ENCODE data around the gene IDS. TPM values are rescaled to one million over a fixed set of nuclear protein-coding genes. Genes with fewer than 3 reads are reported as not detected.
"Not testable (repeated sequence)": the region's sequence is repeated elsewhere in the genome, so short reads cannot be mapped to it uniquely, and the experiment has no call there.

Gene IDS
- total and polyA plus RNA-seq, 2 experiments from 2014 or later = 47.7 to 79.5 TPM

DNA sequence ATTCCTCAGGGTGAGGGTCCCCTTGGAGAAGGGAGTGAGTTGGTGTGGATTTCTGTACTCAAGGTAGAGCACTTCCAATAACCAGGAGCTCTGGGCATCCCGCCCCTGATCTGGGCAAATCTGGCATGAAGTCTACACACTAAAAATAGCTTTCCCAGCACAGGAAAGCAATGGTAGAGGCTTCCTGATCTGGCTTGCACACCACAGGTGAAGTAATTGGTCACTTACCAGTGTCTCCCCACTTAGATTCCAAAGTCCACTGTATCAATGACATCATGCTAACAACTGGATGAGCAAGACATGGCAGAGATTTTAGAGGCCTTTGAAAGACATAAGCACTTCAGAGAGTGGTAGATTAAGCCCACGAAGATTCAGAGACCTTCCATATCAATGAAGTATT is 17.8 kb upstream of the IDS start:
- no peaks in the 10 kb centered on the region for H3K9me3 ChIP-seq (ENCODE audit: low read depth)
- 82 to 87% methylated on average over 2 of the region's 2 CpGs for WGBS, 2 experiments (ENCODE audit: low coverage in 1 of 2, low lambda C conversion rate in 2 of 2, missing lambda C conversion rate in 2 of 2)
- H3K4me2 ChIP-seq (ENCODE audit: unreplicated experiment) = no peak overlapping the region
- no peaks in the 10 kb centered on the region for H3K4me1 ChIP-seq (ENCODE audit: insufficient read depth)
- in situ Hi-C loops (cut with MboI) = no loop called here
- H3K9me2 ChIP-seq (ENCODE audit: insufficient read depth) = no peaks in the 10 kb centered on the region
- H4K20me1 ChIP-seq (ENCODE audit: insufficient read depth) = no peaks in the 10 kb centered on the region
- TF ChIP-seq EZH2 (IDR thresholded peaks at IDR 0.05; ENCODE audit: insufficient read depth, poor library complexity, severe bottlenecking) (no peak), EZH2phosphoT487 (IDR thresholded peaks at IDR 0.05; ENCODE audit: insufficient read depth, low read depth) (no peak)
- H3K4me3 ChIP-seq = no peak overlapping the region
- H2AFZ ChIP-seq = no peak overlapping the region
- no peaks in the 10 kb centered on the region for H3F3A ChIP-seq (ENCODE audit: insufficient read depth)
- no peaks in the 10 kb centered on the region for H3K27me3 ChIP-seq (replicated peaks; ENCODE audit: insufficient read depth)
- no peak for DNase-seq
- no peaks in the 10 kb centered on the region for H3K79me2 ChIP-seq (ENCODE audit: insufficient read depth)
- H3K27ac ChIP-seq = no peak overlapping the region
- no peak overlapping the region for H3K9ac ChIP-seq
- no peaks in the 10 kb centered on the region for H3K36me3 ChIP-seq (ENCODE audit: low read depth)

DNA sequence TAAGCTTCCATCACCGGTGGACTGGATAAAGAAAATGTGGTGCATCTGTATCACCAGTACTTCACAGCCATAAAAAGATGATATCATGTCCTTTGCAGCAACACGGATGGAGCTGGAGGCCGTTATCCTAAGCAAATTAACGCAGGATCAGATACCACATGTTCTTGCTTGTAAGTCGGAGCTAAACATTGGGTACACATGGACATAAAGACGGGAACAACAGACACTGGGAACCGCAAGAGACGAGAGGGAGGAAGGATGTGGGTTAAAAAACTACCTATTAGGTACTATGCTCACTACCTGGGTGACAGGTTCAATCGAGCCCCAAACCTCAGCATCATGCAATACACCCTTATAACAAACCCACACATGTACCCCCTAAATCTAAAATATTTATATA is 16.3 kb upstream of the IDS start:
- no peak overlapping the region for H3K27ac ChIP-seq
- DNase-seq = no peak
- H3K4me1 ChIP-seq (ENCODE audit: insufficient read depth) = no peaks in the 10 kb centered on the region
- in situ Hi-C loops (cut with MboI) = no loop called here
- 8 to 14% methylated on average over 9 of the region's 9 CpGs for WGBS, 2 experiments (ENCODE audit: low coverage in 1 of 2, low lambda C conversion rate in 2 of 2, missing lambda C conversion rate in 2 of 2)
- no peaks in the 10 kb centered on the region for H3K36me3 ChIP-seq (ENCODE audit: low read depth)
- no peaks in the 10 kb centered on the region for H3K9me2 ChIP-seq (ENCODE audit: insufficient read depth)
- H3K79me2 ChIP-seq (ENCODE audit: insufficient read depth) = no peaks in the 10 kb centered on the region
- H3F3A ChIP-seq (ENCODE audit: insufficient read depth) = no peaks in the 10 kb centered on the region
- no peaks in the 10 kb centered on the region for H3K9me3 ChIP-seq (ENCODE audit: low read depth)
- no peaks in the 10 kb centered on the region for H4K20me1 ChIP-seq (ENCODE audit: insufficient read depth)
- H3K4me2 ChIP-seq (ENCODE audit: unreplicated experiment) = no peak overlapping the region
- H2AFZ ChIP-seq = no peak overlapping the region
- H3K9ac ChIP-seq = no peak overlapping the region
- H3K27me3 ChIP-seq (replicated peaks; ENCODE audit: insufficient read depth) = no peaks in the 10 kb centered on the region
- no peak overlapping the region for H3K4me3 ChIP-seq
- TF ChIP-seq EZH2phosphoT487 (IDR thresholded peaks at IDR 0.05; ENCODE audit: insufficient read depth, low read depth) = no peak
- no peak for TF ChIP-seq EZH2 (IDR thresholded peaks at IDR 0.05; ENCODE audit: insufficient read depth, poor library complexity, severe bottlenecking)

DNA sequence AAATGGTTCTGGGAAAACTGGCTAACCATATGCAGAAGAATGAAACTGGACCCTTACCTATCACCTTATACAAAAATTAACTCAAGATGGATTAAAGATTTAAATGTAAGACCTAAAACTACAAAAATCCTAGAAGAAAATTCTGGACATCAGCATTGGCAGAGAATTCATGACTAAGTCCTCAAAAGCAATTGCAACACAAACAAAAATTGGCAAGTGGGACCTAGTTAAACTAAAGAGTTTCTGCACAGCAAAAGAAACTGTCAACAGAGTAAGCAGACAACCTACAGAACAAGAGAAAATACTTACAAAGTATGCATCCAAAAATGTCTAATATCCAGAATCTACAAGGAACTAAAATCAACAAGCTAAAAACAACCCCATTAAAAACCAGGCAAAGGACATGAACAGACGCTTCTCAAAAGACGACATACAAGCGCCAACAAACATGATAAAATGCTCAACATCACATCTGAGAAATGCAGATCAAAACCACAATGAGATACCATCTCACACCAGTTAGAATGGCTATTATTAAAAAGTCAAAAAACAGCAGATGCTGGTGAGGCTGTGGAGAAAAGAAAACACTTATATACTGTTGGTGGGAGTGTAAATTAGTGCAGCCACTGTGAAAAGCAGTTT is 15.7 kb upstream of the IDS start:
- H3K9me3 ChIP-seq (ENCODE audit: low read depth); H3K27me3 ChIP-seq (replicated peaks; ENCODE audit: insufficient read depth); H3K27ac ChIP-seq; H3K4me2 ChIP-seq (ENCODE audit: unreplicated experiment); H3K4me3 ChIP-seq; H3K79me2 ChIP-seq (ENCODE audit: insufficient read depth); H3K9ac ChIP-seq; H3F3A ChIP-seq (ENCODE audit: insufficient read depth); H3K9me2 ChIP-seq (ENCODE audit: insufficient read depth); in situ Hi-C loops (cut with MboI); H4K20me1 ChIP-seq (ENCODE audit: insufficient read depth); H3K36me3 ChIP-seq (ENCODE audit: low read depth); H2AFZ ChIP-seq; H3K4me1 ChIP-seq (ENCODE audit: insufficient read depth): not testable (repeated sequence)
- 60 to 63% methylated on average over 3 of the region's 3 CpGs for WGBS, 2 experiments (ENCODE audit: low coverage in 1 of 2, low lambda C conversion rate in 2 of 2, missing lambda C conversion rate in 2 of 2)
- peak; percentile 53 for DNase-seq

DNA sequence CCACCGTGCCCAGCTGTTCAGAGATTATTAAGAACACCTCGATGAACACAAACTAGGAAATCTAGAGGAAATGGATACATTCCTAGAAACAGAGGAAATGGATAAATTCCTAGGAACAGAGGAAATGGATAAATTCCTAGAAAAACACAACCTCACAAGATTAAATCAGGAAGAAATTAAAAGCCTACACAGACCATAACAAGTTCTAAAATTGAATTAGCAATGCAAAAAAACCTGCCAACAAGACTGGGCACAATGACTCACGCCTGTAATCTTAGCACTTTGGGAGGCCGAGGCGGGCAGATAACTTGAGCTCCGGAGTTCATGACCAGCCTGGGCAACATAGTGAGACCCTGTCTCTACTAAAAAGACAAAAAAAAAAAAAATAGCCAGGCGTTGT is 13.1 kb upstream of the IDS start:
- Histone ChIP-seq H3K36me3 (ENCODE audit: low read depth) (no peaks in the 10 kb centered on the region), H4K20me1 (ENCODE audit: insufficient read depth) (no peaks in the 10 kb centered on the region), H3K9ac (no peak overlapping the region), H3K4me3 (no peak overlapping the region), H3K79me2 (ENCODE audit: insufficient read depth) (no peaks in the 10 kb centered on the region), H3K9me3 (ENCODE audit: low read depth) (no peaks in the 10 kb centered on the region), H2AFZ (no peak overlapping the region), H3K27me3 (replicated peaks; ENCODE audit: insufficient read depth) (no peaks in the 10 kb centered on the region), H3K27ac (no peak overlapping the region), H3K4me1 (ENCODE audit: insufficient read depth) (no peaks in the 10 kb centered on the region), H3K9me2 (ENCODE audit: insufficient read depth) (no peaks in the 10 kb centered on the region), H3K4me2 (ENCODE audit: unreplicated experiment) (no peak overlapping the region), H3F3A (ENCODE audit: insufficient read depth) (no peaks in the 10 kb centered on the region)
- no peak for TF ChIP-seq EZH2 (IDR thresholded peaks at IDR 0.05; ENCODE audit: insufficient read depth, poor library complexity, severe bottlenecking)
- TF ChIP-seq EZH2phosphoT487 (IDR thresholded peaks at IDR 0.05; ENCODE audit: insufficient read depth, low read depth) = no peak
- 90 to 91% methylated on average over 7 of the region's 7 CpGs for WGBS, 2 experiments (ENCODE audit: low coverage in 1 of 2, low lambda C conversion rate in 2 of 2, missing lambda C conversion rate in 2 of 2)
- no peak for DNase-seq
- in situ Hi-C loops (cut with MboI) = no loop called here

DNA sequence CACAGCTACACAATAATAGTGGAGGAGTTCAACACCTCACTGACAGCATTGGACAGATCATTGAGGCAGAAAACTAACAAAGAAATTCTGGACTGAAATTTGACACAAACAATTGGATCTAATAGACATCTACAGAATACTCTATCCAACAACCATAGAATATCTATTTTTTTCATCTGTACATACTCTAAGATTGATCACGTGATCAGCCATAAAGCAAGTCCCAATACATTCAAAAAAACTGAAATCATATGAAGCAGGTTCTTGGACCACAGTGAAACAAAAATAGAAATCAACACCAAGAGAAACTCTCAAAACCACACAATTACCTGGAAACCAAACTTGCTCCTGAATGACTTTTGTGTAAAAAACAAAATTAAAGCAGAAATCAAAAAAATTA is 12.2 kb upstream of the IDS start:
- H3K36me3 ChIP-seq (ENCODE audit: low read depth) = no peaks in the 10 kb centered on the region
- no peak overlapping the region for H3K4me2 ChIP-seq (ENCODE audit: unreplicated experiment)
- no peaks in the 10 kb centered on the region for H3K9me2 ChIP-seq (ENCODE audit: insufficient read depth)
- no peak overlapping the region for H2AFZ ChIP-seq
- H3K27me3 ChIP-seq (replicated peaks; ENCODE audit: insufficient read depth) = no peaks in the 10 kb centered on the region
- H4K20me1 ChIP-seq (ENCODE audit: insufficient read depth) = no peaks in the 10 kb centered on the region
- H3K9me3 ChIP-seq (ENCODE audit: low read depth) = no peaks in the 10 kb centered on the region
- H3F3A ChIP-seq (ENCODE audit: insufficient read depth) = no peaks in the 10 kb centered on the region
- DNase-seq = no peak
- in situ Hi-C loops (cut with MboI) = no loop called here
- H3K4me1 ChIP-seq (ENCODE audit: insufficient read depth) = no peaks in the 10 kb centered on the region
- H3K9ac ChIP-seq = no peak overlapping the region
- WGBS, 2 experiments (ENCODE audit: low coverage in 1 of 2, low lambda C conversion rate in 2 of 2, missing lambda C conversion rate in 2 of 2) = 60 to 93% methylated on average over 1 of the region's 1 CpG
- H3K27ac ChIP-seq = no peak overlapping the region
- TF ChIP-seq EZH2phosphoT487 (IDR thresholded peaks at IDR 0.05; ENCODE audit: insufficient read depth, low read depth) (no peak), EZH2 (IDR thresholded peaks at IDR 0.05; ENCODE audit: insufficient read depth, poor library complexity, severe bottlenecking) (no peak)
- H3K4me3 ChIP-seq = no peak overlapping the region
- H3K79me2 ChIP-seq (ENCODE audit: insufficient read depth) = no peaks in the 10 kb centered on the region
